ENCODE data around the gene LRFN2. TPM values are rescaled to one million over a fixed set of nuclear protein-coding genes. Genes with fewer than 3 reads are reported as not detected.

Gene LRFN2
- polyA plus RNA-seq, 1 donor (not counting 4 experiments of a cell fraction or from before 2014, with no cell fraction given): not detected

- dilution Hi-C loops (cut with MboI; ENCODE audit: extremely low pct_ligation_motif_present, low sequenced_read_pairs): no loop called here
These were observed 143.3 kb downstream of the LRFN2 start for GRCh38 chr6:40443842-40444241.

GRCh38 chr6:40442591-40442990 lies 144.6 kb downstream of the LRFN2 start:
- dilution Hi-C loops (cut with MboI; ENCODE audit: extremely low pct_ligation_motif_present, low sequenced_read_pairs): no loop called here
- TF ChIP-seq EZH2 (IDR thresholded peaks at IDR 0.05; ENCODE audit: low read length) (no peak), CTCF (optimal IDR thresholded peaks at IDR 0.05 in 1 of 3, IDR thresholded peaks at IDR 0.05 in 1 of 3, conservative IDR thresholded peaks at IDR 0.05 in 1 of 3; ENCODE audit: extremely low read depth in 1 of 3, insufficient read depth in 2 of 3, low read length in 3 of 3) (no peak)
- Histone ChIP-seq H3K9me1 (ENCODE audit: control insufficient read depth, extremely low read depth, insufficient read depth, low read length) (no peaks in the 10 kb centered on the region), H2AFZ (ENCODE audit: control insufficient read depth, low read length) (no peak overlapping the region), H4K20me1 (ENCODE audit: control insufficient read depth, extremely low read depth, insufficient read depth, low read length) (no peaks in the 10 kb centered on the region), H3K4me3 (ENCODE audit: control insufficient read depth in 2 of 3, extremely low read depth in 1 of 3, insufficient read depth in 2 of 3, low read depth in 1 of 3, low read length in 3 of 3) (no peak overlapping the region), H3K4me1 (ENCODE audit: control insufficient read depth, extremely low read depth, insufficient read depth, low read length) (peaks cover 24% of the 10 kb centered on the region), H3K9me3 (ENCODE audit: control insufficient read depth, low read depth, low read length) (no peaks in the 10 kb centered on the region), H3K27ac (ENCODE audit: control insufficient read depth, insufficient read depth, low read length) (no peak overlapping the region), H3K36me3 (ENCODE audit: control insufficient read depth in 2 of 2, extremely low read depth in 1 of 2, insufficient read depth in 2 of 2, low read length in 2 of 2) (no peaks in the 10 kb centered on the region), H3K4me2 (ENCODE audit: control insufficient read depth, extremely low read depth, insufficient read depth, low read depth, low read length) (no peak overlapping the region), H3K79me2 (ENCODE audit: control insufficient read depth, insufficient read depth, low read length) (no peaks in the 10 kb centered on the region), H3K27me3 (ENCODE audit: control insufficient read depth, extremely low read depth, insufficient read depth, low read length) (no peaks in the 10 kb centered on the region), H3K9ac (ENCODE audit: control insufficient read depth, extremely low read depth, insufficient read depth, low read length) (no peak overlapping the region)
- no peak for DNase-seq (ENCODE audit: low read depth, low spot score)
- FAIRE-seq: no peak

More at GRCh38 chr6:40443842-40444241, 143.3 kb downstream of the LRFN2 start:
- no peaks in the 10 kb centered on the region for H3K27me3 ChIP-seq (ENCODE audit: control insufficient read depth, extremely low read depth, insufficient read depth, low read length)
- no peaks in the 10 kb centered on the region for H3K9me1 ChIP-seq (ENCODE audit: control insufficient read depth, extremely low read depth, insufficient read depth, low read length)
- H3K27ac ChIP-seq (ENCODE audit: control insufficient read depth, insufficient read depth, low read length): no peak overlapping the region
- H2AFZ ChIP-seq (ENCODE audit: control insufficient read depth, low read length): no peak overlapping the region
- H3K4me1 ChIP-seq (ENCODE audit: control insufficient read depth, extremely low read depth, insufficient read depth, low read length): peaks cover 17% of the 10 kb centered on the region
- H3K4me3 ChIP-seq (ENCODE audit: control insufficient read depth in 2 of 3, extremely low read depth in 1 of 3, insufficient read depth in 2 of 3, low read depth in 1 of 3, low read length in 3 of 3): no peak overlapping the region
- H3K9me3 ChIP-seq (ENCODE audit: control insufficient read depth, low read depth, low read length): no peaks in the 10 kb centered on the region
- no peaks in the 10 kb centered on the region for H4K20me1 ChIP-seq (ENCODE audit: control insufficient read depth, extremely low read depth, insufficient read depth, low read length)
- no peak for TF ChIP-seq CTCF (optimal IDR thresholded peaks at IDR 0.05 in 1 of 3, IDR thresholded peaks at IDR 0.05 in 1 of 3, conservative IDR thresholded peaks at IDR 0.05 in 1 of 3; ENCODE audit: extremely low read depth in 1 of 3, insufficient read depth in 2 of 3, low read length in 3 of 3)
- no peak for TF ChIP-seq EZH2 (IDR thresholded peaks at IDR 0.05; ENCODE audit: low read length)
- FAIRE-seq (no peak), DNase-seq (ENCODE audit: low read depth, low spot score) (no peak)
- H3K79me2 ChIP-seq (ENCODE audit: control insufficient read depth, insufficient read depth, low read length): no peaks in the 10 kb centered on the region
- H3K4me2 ChIP-seq (ENCODE audit: control insufficient read depth, extremely low read depth, insufficient read depth, low read depth, low read length): no peak overlapping the region
- H3K9ac ChIP-seq (ENCODE audit: control insufficient read depth, extremely low read depth, insufficient read depth, low read length): no peak overlapping the region
- H3K36me3 ChIP-seq (ENCODE audit: control insufficient read depth in 2 of 2, extremely low read depth in 1 of 2, insufficient read depth in 2 of 2, low read length in 2 of 2): no peaks in the 10 kb centered on the region
